Endothelial cell (in vitro differentiated cells): ENCODE data around the gene NRP2. TPM values are rescaled to one million over a fixed set of nuclear protein-coding genes. Genes with fewer than 3 reads are reported as not detected.

Experiments used
- DNase-seq: peaks from one replicate; pipeline ENCODE4 v3.0.0; 2021; ENCODE audit warnings: low spot score
- H3K27ac Mint-ChIP-seq: one replicate; pipeline ENCODE4 v1.8.0; 2021; ENCODE audit warnings: mixed read lengths, inconsistent platforms; ENCODE audit not compliant: unreplicated experiment
- H3K27me3 Mint-ChIP-seq: one replicate; pipeline ENCODE4 v1.8.0; 2021; ENCODE audit warnings: mild to moderate bottlenecking, moderate library complexity, mixed read lengths, inconsistent platforms; ENCODE audit not compliant: unreplicated experiment
- H3K36me3 Mint-ChIP-seq: one replicate; pipeline ENCODE4 v1.8.0; 2021; ENCODE audit warnings: mild to moderate bottlenecking, low read depth, mixed read lengths, inconsistent platforms; ENCODE audit not compliant: unreplicated experiment
- H3K4me1 Mint-ChIP-seq: one replicate; pipeline ENCODE4 v1.8.0; 2021; ENCODE audit warnings: mild to moderate bottlenecking, mixed read lengths, inconsistent platforms; ENCODE audit not compliant: unreplicated experiment
- H3K4me3 Mint-ChIP-seq: one replicate; pipeline ENCODE4 v1.8.0; 2021; ENCODE audit warnings: mild to moderate bottlenecking, mixed read lengths, inconsistent platforms; ENCODE audit not compliant: unreplicated experiment
- H3K9me3 Mint-ChIP-seq: one replicate; pipeline ENCODE4 v1.8.0; 2021; ENCODE audit warnings: mixed read lengths, inconsistent platforms; ENCODE audit not compliant: unreplicated experiment
- CTCF ChIP-seq: fragments of 200-600 bp; sonication (generic); IDR thresholded peaks from one replicate; pipeline ENCODE4 v1.5.0; 2021; ENCODE audit warnings: antibody characterized with exemption; ENCODE audit not compliant: unreplicated experiment
- total RNA-seq: library from RNA; stranded (reverse); fragmentation: NEBNext Ultra II Directional; extraction: Animal tissue kit (Norgen Biotek cat#: 25700); gene quantifications from one replicate; pipeline ENCODE4 v1.2.1, GENCODE V29; 2021; ENCODE audit not compliant: unreplicated experiment

NRP2 gene
- total RNA-seq, 1 donor from 2014 or later, result 258 TPM

DNA sequence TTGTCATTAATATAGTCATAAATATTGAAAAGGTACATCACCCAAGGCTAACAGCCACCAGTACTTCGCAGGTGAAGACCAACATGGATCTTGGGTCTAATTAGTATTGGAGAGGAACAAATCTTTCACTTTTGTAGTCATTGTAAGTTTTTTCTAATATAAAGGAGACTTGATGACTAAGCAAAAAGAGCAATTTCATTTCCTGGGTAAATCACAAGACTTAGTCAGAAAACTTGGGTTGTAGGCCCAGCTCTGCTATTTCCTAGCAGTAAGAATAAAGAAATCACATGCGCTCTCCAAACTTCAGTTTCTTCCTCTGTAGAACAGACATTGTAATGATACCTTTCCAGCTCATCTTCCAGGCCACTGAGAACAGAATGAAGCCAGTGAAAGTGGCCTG lies 40.9 kb downstream of the NRP2 start:
- Mint-ChIP-seq H3K4me3 (no peak overlapping the region), H3K4me1 (peaks cover 20% of the 10 kb centered on the region), H3K27ac (no peak overlapping the region), H3K36me3 (peaks cover 67% of the 10 kb centered on the region), H3K27me3 (peaks cover 3% of the 10 kb centered on the region), H3K9me3 (no peaks in the 10 kb centered on the region)
- no peak for DNase-seq
- no peak for TF ChIP-seq CTCF

- Mint-ChIP-seq H3K4me3 (no peak overlapping the region), H3K27me3 (peaks cover 3% of the 10 kb centered on the region), H3K36me3 (peaks cover 81% of the 10 kb centered on the region), H3K9me3 (no peaks in the 10 kb centered on the region), H3K27ac (no peak overlapping the region), H3K4me1 (peaks cover 8% of the 10 kb centered on the region)
- TF ChIP-seq CTCF, result no peak
- DNase-seq, result no peak
These were observed 42.8 kb downstream of the NRP2 start for GRCh38 chr2:205725059-205725458.

- H3K36me3 Mint-ChIP-seq, result peaks cover 80% of the 10 kb centered on the region
- H3K4me3 Mint-ChIP-seq, result peak overlapping the region; percentile 44
- H3K27ac Mint-ChIP-seq, result no peak overlapping the region
- TF ChIP-seq CTCF, result no peak
- DNase-seq, result no peak
- H3K27me3 Mint-ChIP-seq, result peaks cover 3% of the 10 kb centered on the region
- H3K4me1 Mint-ChIP-seq, result peaks cover 4% of the 10 kb centered on the region
- H3K9me3 Mint-ChIP-seq, result no peaks in the 10 kb centered on the region
These were observed 44.2 kb downstream of the NRP2 start for GRCh38 chr2:205726506-205726905.

DNA sequence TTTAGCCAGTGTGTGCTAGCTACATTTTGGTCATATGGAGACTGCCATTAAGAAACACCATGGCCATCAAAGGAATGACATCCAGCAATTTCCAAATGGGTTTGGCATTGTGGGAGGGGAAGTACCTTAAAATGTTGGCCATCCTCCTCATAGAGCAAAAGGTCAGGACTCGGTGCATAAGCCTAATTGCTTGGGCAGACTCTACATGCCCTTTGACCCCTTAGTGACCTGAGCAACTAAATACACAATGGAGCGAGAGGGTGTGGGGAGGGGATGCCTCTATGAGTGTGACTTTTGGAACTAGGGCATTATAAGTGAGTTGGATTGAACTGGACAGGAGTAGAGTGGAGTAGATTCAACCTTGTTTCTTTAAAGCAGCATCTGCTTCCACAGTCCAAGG lies 44.9 kb downstream of the NRP2 start:
- Mint-ChIP-seq H3K4me3 (peak overlapping the region; percentile 44), H3K27ac (no peak overlapping the region), H3K9me3 (no peaks in the 10 kb centered on the region), H3K36me3 (peaks cover 74% of the 10 kb centered on the region), H3K4me1 (peaks cover 4% of the 10 kb centered on the region), H3K27me3 (peaks cover 3% of the 10 kb centered on the region)
- DNase-seq, result no peak
- TF ChIP-seq CTCF, result no peak

DNA sequence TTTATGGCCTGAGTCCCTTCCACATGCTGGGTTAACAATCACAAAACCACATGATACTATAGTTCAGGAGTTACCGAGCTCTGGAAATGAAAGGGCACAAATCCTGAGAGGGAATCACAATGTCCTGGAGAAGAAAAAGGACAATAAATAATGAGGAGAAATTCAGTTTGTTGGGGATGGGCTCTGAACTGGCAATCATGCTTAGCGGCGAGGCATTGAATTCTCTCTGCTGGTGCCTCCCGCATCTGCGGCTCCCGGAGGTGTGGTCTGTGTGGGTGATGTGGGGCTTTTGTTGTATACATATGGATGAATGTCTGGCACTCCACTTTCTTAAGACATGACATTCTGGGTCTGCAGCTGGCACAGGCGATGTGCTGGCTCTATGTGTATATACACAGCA lies 46.1 kb downstream of the NRP2 start:
- Mint-ChIP-seq H3K27ac (no peak overlapping the region), H3K9me3 (no peaks in the 10 kb centered on the region), H3K4me3 (peak overlapping the region; percentile 2), H3K36me3 (peaks cover 77% of the 10 kb centered on the region), H3K4me1 (peaks cover 4% of the 10 kb centered on the region), H3K27me3 (peaks cover 2% of the 10 kb centered on the region)
- no peak for TF ChIP-seq CTCF
- DNase-seq, result no peak
